GM12878 (cell line): ENCODE results near the gene NPNT. TPM values are rescaled to one million over a fixed set of nuclear protein-coding genes. Genes with fewer than 3 reads are reported as not detected.

Source experiments
- ATAC-seq: fragments of 200-7000 bp; cut with Tn5 transposase; 3 replicates; pipeline ENCODE4 v1.9.1; 2020; ENCODE audit warnings: mild to moderate bottlenecking, moderate library complexity
- BruUV-seq: library from RNA; stranded (reverse); fragments of 400-500 nt; replicated peaks from 2 replicates; lab custom pipeline; 2021; lab: Mats Ljungman, UMichigan
- CTCF ChIA-PET: fragments of 300-600 bp; sonication (Branson Sonifier 250); formaldehyde crosslinking; extraction: SDS; loops from one replicate; lab custom pipeline; 2021; ENCODE audit warnings: inconsistent platforms; lab: Yijun Ruan, JAX
- POLR2A ChIA-PET: fragments of 350-600 bp; formaldehyde crosslinking; extraction: SDS; loops from one replicate; lab custom pipeline; 2021; ENCODE audit warnings: inconsistent platforms; lab: Charles Lee
- RAD21 ChIA-PET: fragments of 300-600 bp; sonication (Branson Sonifier 250); formaldehyde crosslinking; loops from one replicate; lab custom pipeline; 2023; ENCODE audit warnings: antibody characterized with exemption; ENCODE audit not compliant: unreplicated experiment; lab: Charles Lee
- SMC1A ChIA-PET: fragments of 300-600 bp; sonication (Branson Sonifier 250); formaldehyde crosslinking; loops from one replicate; lab custom pipeline; 2023; ENCODE audit not compliant: unreplicated experiment, uncharacterized antibody; lab: Charles Lee
- DNase-seq: peaks from one replicate; pipeline ENCODE4 v3.0.0-alpha.2; 2011; ENCODE audit warnings: low read depth, low spot score
- FAIRE-seq: peaks from 3 replicates; lab custom pipeline; 2011; peaks lifted over from hg19 to GRCh38; lab: Jason Lieb, UNC
- H2AFZ ChIP-seq: 2 replicates; pipeline ENCODE4 v1.6.0; 2011; ENCODE audit warnings: low read depth, low read length, control low read depth; ENCODE audit not compliant: control insufficient read depth
- H3K27ac ChIP-seq: 2 replicates; pipeline ENCODE4 v1.5.1; 2011; ENCODE audit warnings: control low read depth; ENCODE audit not compliant: control insufficient read depth, insufficient read depth
- H3K27me3 ChIP-seq, 2 experiments: replicated peaks in 1 of 2; 2 replicates each; pipeline versions ENCODE4 v1.6.0 to v1.6.1; 2011; ENCODE audit warnings: low read length in 1 of 2; ENCODE audit not compliant: control insufficient read depth in 2 of 2, insufficient read depth in 2 of 2
- H3K36me3 ChIP-seq, 2 experiments: 2 replicates each; pipeline ENCODE4 v1.5.1; 2011; ENCODE audit warnings: low read length in 1 of 2; ENCODE audit not compliant: control insufficient read depth in 2 of 2, insufficient read depth in 2 of 2
- H3K4me1 ChIP-seq: 2 replicates; pipeline ENCODE4 v1.6.1; 2011; ENCODE audit warnings: mild to moderate bottlenecking, low read length, moderate library complexity, mixed read lengths; ENCODE audit not compliant: control insufficient read depth, insufficient read depth
- H3K4me2 ChIP-seq: 2 replicates; pipeline ENCODE4 v1.6.0; 2011; ENCODE audit warnings: control low read depth; ENCODE audit not compliant: control insufficient read depth, insufficient read depth
- H3K4me3 ChIP-seq: fragments of 200-600 bp; sonication (generic); 2 replicates; pipeline ENCODE4 v1.5.1; 2016
- H3K79me2 ChIP-seq: 2 replicates; pipeline ENCODE4 v1.6.0; 2011; ENCODE audit warnings: low read length; ENCODE audit not compliant: control insufficient read depth, insufficient read depth
- H3K9ac ChIP-seq: 2 replicates; pipeline ENCODE4 v1.8.0; 2011; ENCODE audit warnings: low read length, control low read depth, mixed read lengths; ENCODE audit not compliant: control insufficient read depth, insufficient read depth
- H3K9me3 ChIP-seq: replicated peaks from 3 replicates; pipeline ENCODE4 v1.5.1; 2011; ENCODE audit warnings: mild to moderate bottlenecking, low read length; ENCODE audit not compliant: control insufficient read depth, insufficient read depth
- H4K20me1 ChIP-seq: 2 replicates; pipeline ENCODE4 v1.6.0; 2011; ENCODE audit not compliant: control insufficient read depth, insufficient read depth
- EGR1 ChIP-seq, 2 experiments: IDR thresholded peaks; 1 replicate in 1 of 2; 2 replicates in 1 of 2; pipeline ENCODE4 v1.6.1; 2011 to 2012; ENCODE audit warnings: low read depth in 2 of 2, low read length in 2 of 2, borderline replicate concordance in 1 of 2, mild to moderate bottlenecking in 1 of 2, moderate library complexity in 1 of 2
- EP300 ChIP-seq, 2 experiments: fragments of 150-350 bp in 1 of 2; IDR thresholded peaks; 2 replicates each; pipeline ENCODE4 v1.6.1; 2011 to 2012; ENCODE audit warnings: low read depth in 2 of 2, low read length in 2 of 2, borderline replicate concordance in 1 of 2, improper control_type of control experiment in 1 of 2, inconsistent platforms in 1 of 2; ENCODE audit not compliant: control insufficient read depth in 1 of 2
- HDGF ChIP-seq: fragments of 450-650 bp; IDR thresholded peaks from 2 replicates; pipeline ENCODE4 v1.6.1; 2016; ENCODE audit warnings: antibody characterized with exemption
- WGBS: methylation state at CpG from one replicate; pipeline ENCODE4 v1.1.6; 2016; ENCODE audit warnings: low lambda C conversion rate; ENCODE audit not compliant: insufficient replicate concordance, insufficient coverage; ENCODE audit errors: missing lambda C conversion rate; 5-methylcytosine and 5-hydroxymethylcytosine counted together
- in situ Hi-C: fragments of 300-500 bp; cut with MboI; formaldehyde crosslinking; loops from 9 replicates; pipeline ENCODE4 v1.14.3; 2018; ENCODE audit warnings: mixed read lengths
- intact Hi-C: fragments of 100-400 bp; cut with micrococcal nuclease; formaldehyde crosslinking; loops from one replicate; pipeline ENCODE4 v1.14.2; 2022; ENCODE audit not compliant: unreplicated experiment
- polyA plus RNA-seq, 11 experiments: library from polyadenylated mRNA; depleted of rRNA in 4 of 11; unstranded in 6 of 11; stranded (reverse) in 5 of 11; fragments of >200 nt; fragmentation: Nextera tagmentation in 4 of 11; fragmentation: Illumina TruSeq in 1 of 11; extraction: Ambion mirVana in 4 of 11; extraction: Trizol in 1 of 11; gene quantifications; 1 replicate in 1 of 11; 2 replicates in 10 of 11; pipeline versions ENCODE4 v1.2.1 to v1.2.3, GENCODE V29; 2011 to 2016; ENCODE audit warnings: inconsistent platforms in 2 of 11, missing spikeins in 2 of 11, low read depth in 1 of 11
- total RNA-seq, 4 experiments: library from RNA; depleted of rRNA in 3 of 4; stranded (reverse); fragments of >200 nt in 3 of 4; fragmentation: Illumina TruSeq in 1 of 4; extraction: Trizol in 1 of 4; gene quantifications; 2 replicates each; pipeline versions ENCODE4 v1.2.1 to v1.2.3, GENCODE V29; 2013 to 2021
- TF ChIP-seq, protein P1 (sequence below): IDR thresholded peaks from 2 replicates; pipeline ENCODE4 v1.6.1; 2012; ENCODE audit warnings: low read depth, low read length, improper control_type of control experiment
- TF ChIP-seq, protein P2 (sequence below): IDR thresholded peaks from 2 replicates; pipeline ENCODE4 v1.6.1; 2012; ENCODE audit warnings: mild to moderate bottlenecking, low read depth, low read length

Gene NPNT
- total and polyA plus RNA-seq, 10 of the 15 experiments (the other 5 are each of a cell fraction or from before 2014, with no cell fraction given) = 0.18 to 70.5 (median 54.1) TPM

DNA sequence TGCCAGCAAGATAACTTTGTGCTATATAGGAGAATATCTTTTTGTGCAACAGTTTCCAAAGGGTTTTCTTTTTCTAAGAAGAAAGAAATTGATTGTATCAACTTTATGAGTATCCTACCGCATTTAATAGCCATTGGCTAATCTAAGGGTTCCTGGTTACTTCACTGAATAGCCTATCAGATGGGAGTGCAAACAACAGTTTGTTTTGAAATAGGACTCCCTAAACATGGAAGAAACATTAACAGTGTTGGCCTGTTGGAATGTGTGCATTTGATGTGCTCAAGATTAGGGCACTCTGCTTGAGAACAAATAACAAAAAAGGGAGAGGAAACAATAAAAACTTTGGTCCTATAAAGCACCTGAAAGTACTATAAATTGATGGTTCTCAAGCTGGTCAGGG is 29.1 kb downstream of the NPNT start:
- no peak overlapping the region for H3K27ac ChIP-seq
- H4K20me1 ChIP-seq = no peaks in the 10 kb centered on the region
- H3K27me3 ChIP-seq = no peaks in the 10 kb centered on the region
- RAD21 ChIA-PET = no interaction called here
- WGBS = 93% methylated on average over 1 of the region's 1 CpG
- in situ Hi-C loops = no loop called here
- intact Hi-C loops = no loop called here
- no peak overlapping the region for H3K4me2 ChIP-seq
- no peaks in the 10 kb centered on the region for H3K36me3 ChIP-seq
- H3K9me3 ChIP-seq = no peaks in the 10 kb centered on the region
- CTCF ChIA-PET = no interaction called here
- H3K79me2 ChIP-seq = no peaks in the 10 kb centered on the region
- TF ChIP-seq, protein P1, sequence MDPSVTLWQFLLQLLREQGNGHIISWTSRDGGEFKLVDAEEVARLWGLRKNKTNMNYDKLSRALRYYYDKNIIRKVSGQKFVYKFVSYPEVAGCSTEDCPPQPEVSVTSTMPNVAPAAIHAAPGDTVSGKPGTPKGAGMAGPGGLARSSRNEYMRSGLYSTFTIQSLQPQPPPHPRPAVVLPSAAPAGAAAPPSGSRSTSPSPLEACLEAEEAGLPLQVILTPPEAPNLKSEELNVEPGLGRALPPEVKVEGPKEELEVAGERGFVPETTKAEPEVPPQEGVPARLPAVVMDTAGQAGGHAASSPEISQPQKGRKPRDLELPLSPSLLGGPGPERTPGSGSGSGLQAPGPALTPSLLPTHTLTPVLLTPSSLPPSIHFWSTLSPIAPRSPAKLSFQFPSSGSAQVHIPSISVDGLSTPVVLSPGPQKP = no peak
- TF ChIP-seq HDGF = no peak
- TF ChIP-seq, protein P2, sequence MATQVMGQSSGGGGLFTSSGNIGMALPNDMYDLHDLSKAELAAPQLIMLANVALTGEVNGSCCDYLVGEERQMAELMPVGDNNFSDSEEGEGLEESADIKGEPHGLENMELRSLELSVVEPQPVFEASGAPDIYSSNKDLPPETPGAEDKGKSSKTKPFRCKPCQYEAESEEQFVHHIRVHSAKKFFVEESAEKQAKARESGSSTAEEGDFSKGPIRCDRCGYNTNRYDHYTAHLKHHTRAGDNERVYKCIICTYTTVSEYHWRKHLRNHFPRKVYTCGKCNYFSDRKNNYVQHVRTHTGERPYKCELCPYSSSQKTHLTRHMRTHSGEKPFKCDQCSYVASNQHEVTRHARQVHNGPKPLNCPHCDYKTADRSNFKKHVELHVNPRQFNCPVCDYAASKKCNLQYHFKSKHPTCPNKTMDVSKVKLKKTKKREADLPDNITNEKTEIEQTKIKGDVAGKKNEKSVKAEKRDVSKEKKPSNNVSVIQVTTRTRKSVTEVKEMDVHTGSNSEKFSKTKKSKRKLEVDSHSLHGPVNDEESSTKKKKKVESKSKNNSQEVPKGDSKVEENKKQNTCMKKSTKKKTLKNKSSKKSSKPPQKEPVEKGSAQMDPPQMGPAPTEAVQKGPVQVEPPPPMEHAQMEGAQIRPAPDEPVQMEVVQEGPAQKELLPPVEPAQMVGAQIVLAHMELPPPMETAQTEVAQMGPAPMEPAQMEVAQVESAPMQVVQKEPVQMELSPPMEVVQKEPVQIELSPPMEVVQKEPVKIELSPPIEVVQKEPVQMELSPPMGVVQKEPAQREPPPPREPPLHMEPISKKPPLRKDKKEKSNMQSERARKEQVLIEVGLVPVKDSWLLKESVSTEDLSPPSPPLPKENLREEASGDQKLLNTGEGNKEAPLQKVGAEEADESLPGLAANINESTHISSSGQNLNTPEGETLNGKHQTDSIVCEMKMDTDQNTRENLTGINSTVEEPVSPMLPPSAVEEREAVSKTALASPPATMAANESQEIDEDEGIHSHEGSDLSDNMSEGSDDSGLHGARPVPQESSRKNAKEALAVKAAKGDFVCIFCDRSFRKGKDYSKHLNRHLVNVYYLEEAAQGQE = no peak
- no peak for TF ChIP-seq EGR1 (IDR thresholded peaks at IDR 0.05; ENCODE audit: borderline replicate concordance in 1 of 2, low read depth in 2 of 2, low read length in 2 of 2)
- TF ChIP-seq EP300 (IDR thresholded peaks at IDR 0.05; ENCODE audit: borderline replicate concordance in 1 of 2, control insufficient read depth in 1 of 2, low read depth in 2 of 2, low read length in 2 of 2) = no peak
- no TSS peak for BruUV-seq
- no peak overlapping the region for H2AFZ ChIP-seq
- no peaks in the 10 kb centered on the region for H3K4me1 ChIP-seq
- DNase-seq (no peak), FAIRE-seq (peak; percentile 61), ATAC-seq (no peak)
- H3K9ac ChIP-seq = no peak overlapping the region
- H3K4me3 ChIP-seq = no peak overlapping the region
- POLR2A ChIA-PET = no interaction called here
- SMC1A ChIA-PET = no interaction called here
